Posterior vena cava (tissue), 2 donors: ENCODE results near the gene ZIC3. TPM values are rescaled to one million over a fixed set of nuclear protein-coding genes. Genes with fewer than 3 reads are reported as not detected.
"Not testable (repeated sequence)": the region's sequence is repeated elsewhere in the genome, so short reads cannot be mapped to it uniquely, and the experiment has no call there.

Experiments used
- DNase-seq: peaks from one replicate; pipeline ENCODE4 v3.0.0-alpha.2; 2020; ENCODE audit warnings: low spot score
- intact Hi-C, 2 donors: fragments of 100-400 bp; cut with DNase I; formaldehyde crosslinking; loops; one replicate each; pipeline versions ENCODE4 v1.14.1 to v1.14.2; 2022 to 2023
- long read RNA-seq, 2 donors: library from polyadenylated mRNA; unstranded; transcript quantifications; one replicate each; pipeline ENCODE4 v2.0.0, GENCODE V29; 2020 to 2021
- total RNA-seq, 2 donors: library from RNA; stranded (reverse); fragmentation: NEBNext Ultra II Directional; extraction: Animal tissue kit (Norgen Biotek cat#: 25700); gene quantifications; one replicate each; pipeline ENCODE4 v1.2.1, GENCODE V29; 2021
- donor health status: DM: yes; HTN: yes; CAD: no.
- donor health status: DM: yes; HTN: yes; CAD: no.

The ZIC3 gene
- not detected for total RNA-seq
- long read RNA-seq, donor 1, result 0 reads
- long read RNA-seq, donor 2, result 0 reads

- intact Hi-C loops, result no loop called here
- DNase-seq, result no peak
Measured at GRCh38 chrX:137565921-137566745, at the start of gene ZIC3. ZIC3 (plus strand) TSS chrX:137566127; CDS start chrX:137566692, 565 bp downstream.

GRCh38 chrX:137519459-137519858 lies 46.5 kb upstream of the ZIC3 start:
- intact Hi-C loops, result no loop called here
- DNase-seq, result no peak

- intact Hi-C loops, result no loop called here
- no peak for DNase-seq
Measured at GRCh38 chrX:137545711-137546651, 19.9 kb upstream of the ZIC3 start.

- intact Hi-C loops, result no loop called here
Measured at GRCh38 chrX:137547291-137547690, 18.6 kb upstream of the ZIC3 start.

GRCh38 chrX:137548261-137548660 lies 17.7 kb upstream of the ZIC3 start:
- DNase-seq, result no peak
- intact Hi-C loops, result no loop called here

More at GRCh38 chrX:137547291-137547690, 18.6 kb upstream of the ZIC3 start:
- DNase-seq, result no peak

GRCh38 chrX:137549073-137549472 lies 16.9 kb upstream of the ZIC3 start:
- DNase-seq, result no peak
- intact Hi-C loops, result no loop called here

- intact Hi-C loops, result no loop called here
- DNase-seq, result no peak
Measured at GRCh38 chrX:137549851-137550664, 15.9 kb upstream of the ZIC3 start.

- no peak for DNase-seq
- intact Hi-C loops, result no loop called here
Measured at GRCh38 chrX:137550665-137551261, 15.2 kb upstream of the ZIC3 start.

- DNase-seq, intact Hi-C loops: not testable (repeated sequence)
Measured at GRCh38 chrX:137552098-137552497, 13.8 kb upstream of the ZIC3 start.

- intact Hi-C loops, result no loop called here
- no peak for DNase-seq
Measured at GRCh38 chrX:137562096-137562495, 3.8 kb upstream of the ZIC3 start.

GRCh38 chrX:137563681-137564651 lies 2.0 kb upstream of the ZIC3 start:
- no peak for DNase-seq
- intact Hi-C loops, result no loop called here

- DNase-seq, result no peak
- intact Hi-C loops, result no loop called here
Measured at GRCh38 chrX:137565318-137565904, 516 bp upstream of the ZIC3 start.

- intact Hi-C loops, result no loop called here
- no peak for DNase-seq
Measured at GRCh38 chrX:137566746-137567679, 1.1 kb downstream of the ZIC3 start.

- DNase-seq, result no peak
- intact Hi-C loops, result no loop called here
Measured at GRCh38 chrX:137567682-137568232, 1.8 kb downstream of the ZIC3 start.

GRCh38 chrX:137568741-137569469 lies 3.0 kb downstream of the ZIC3 start:
- intact Hi-C loops, result no loop called here
- no peak for DNase-seq
